ENCODE data around the gene SIRPA.

SIRPA gene

GRCh38 chr20:1908191-1908590 lies 13.0 kb downstream of the SIRPA start:
- TF ChIP-seq USF1 (IDR thresholded peaks at IDR 0.05) (no peak), EGR1 (IDR thresholded peaks at IDR 0.05) (no peak), CEBPB (IDR thresholded peaks at IDR 0.05) (no peak), ZBTB7A (IDR thresholded peaks at IDR 0.05; ENCODE audit: low read depth) (no peak), EP300 (IDR thresholded peaks at IDR 0.05; ENCODE audit: borderline replicate concordance) (no peak), TEAD4 (IDR thresholded peaks at IDR 0.05) (no peak), TAF1 (IDR thresholded peaks at IDR 0.05; ENCODE audit: low read depth) (no peak)

DNA sequence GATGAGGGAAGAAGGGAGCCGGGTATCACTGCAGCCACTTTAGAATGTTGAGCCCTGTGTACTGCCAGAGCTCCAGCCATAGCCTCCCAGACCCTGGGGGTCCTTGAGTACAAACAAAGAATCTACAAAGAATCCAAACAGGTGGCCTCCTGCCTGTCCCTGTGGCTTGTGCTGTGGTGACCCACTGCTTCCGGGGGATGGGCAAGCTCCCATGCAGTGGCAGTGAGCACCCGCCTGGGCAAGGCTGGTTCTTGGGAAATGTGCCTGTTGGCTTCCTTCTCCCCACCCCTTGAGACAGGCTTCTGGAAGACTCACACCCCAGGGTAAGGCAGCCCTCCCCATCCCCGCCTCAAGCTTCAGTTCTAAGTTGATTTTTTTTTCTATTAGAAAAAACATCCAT lies 13.9 kb downstream of the SIRPA start:
- TF ChIP-seq RAD21 (IDR thresholded peaks at IDR 0.05; ENCODE audit: low read depth) (no peak), EGR1 (IDR thresholded peaks at IDR 0.05) (no peak), CREB1 (IDR thresholded peaks at IDR 0.05; ENCODE audit: low read depth) (no peak), TAF1 (IDR thresholded peaks at IDR 0.05; ENCODE audit: low read depth) (no peak), NFIC (IDR thresholded peaks at IDR 0.05) (no peak), YY1 (IDR thresholded peaks at IDR 0.05; ENCODE audit: low read depth) (no peak), EP300 (IDR thresholded peaks at IDR 0.05; ENCODE audit: borderline replicate concordance) (no peak), ZBTB7A (IDR thresholded peaks at IDR 0.05; ENCODE audit: low read depth) (no peak), TCF12 (IDR thresholded peaks at IDR 0.05; ENCODE audit: low read depth) (no peak), CEBPB (IDR thresholded peaks at IDR 0.05) (no peak), FOXM1 (IDR thresholded peaks at IDR 0.05; ENCODE audit: borderline replicate concordance, low read depth) (no peak), TEAD4 (IDR thresholded peaks at IDR 0.05) (no peak), USF1 (IDR thresholded peaks at IDR 0.05) (no peak)
- TF ChIP-seq, protein P1, sequence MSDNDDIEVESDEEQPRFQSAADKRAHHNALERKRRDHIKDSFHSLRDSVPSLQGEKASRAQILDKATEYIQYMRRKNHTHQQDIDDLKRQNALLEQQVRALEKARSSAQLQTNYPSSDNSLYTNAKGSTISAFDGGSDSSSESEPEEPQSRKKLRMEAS (IDR thresholded peaks at IDR 0.05): no peak
- TF ChIP-seq, protein P2, sequence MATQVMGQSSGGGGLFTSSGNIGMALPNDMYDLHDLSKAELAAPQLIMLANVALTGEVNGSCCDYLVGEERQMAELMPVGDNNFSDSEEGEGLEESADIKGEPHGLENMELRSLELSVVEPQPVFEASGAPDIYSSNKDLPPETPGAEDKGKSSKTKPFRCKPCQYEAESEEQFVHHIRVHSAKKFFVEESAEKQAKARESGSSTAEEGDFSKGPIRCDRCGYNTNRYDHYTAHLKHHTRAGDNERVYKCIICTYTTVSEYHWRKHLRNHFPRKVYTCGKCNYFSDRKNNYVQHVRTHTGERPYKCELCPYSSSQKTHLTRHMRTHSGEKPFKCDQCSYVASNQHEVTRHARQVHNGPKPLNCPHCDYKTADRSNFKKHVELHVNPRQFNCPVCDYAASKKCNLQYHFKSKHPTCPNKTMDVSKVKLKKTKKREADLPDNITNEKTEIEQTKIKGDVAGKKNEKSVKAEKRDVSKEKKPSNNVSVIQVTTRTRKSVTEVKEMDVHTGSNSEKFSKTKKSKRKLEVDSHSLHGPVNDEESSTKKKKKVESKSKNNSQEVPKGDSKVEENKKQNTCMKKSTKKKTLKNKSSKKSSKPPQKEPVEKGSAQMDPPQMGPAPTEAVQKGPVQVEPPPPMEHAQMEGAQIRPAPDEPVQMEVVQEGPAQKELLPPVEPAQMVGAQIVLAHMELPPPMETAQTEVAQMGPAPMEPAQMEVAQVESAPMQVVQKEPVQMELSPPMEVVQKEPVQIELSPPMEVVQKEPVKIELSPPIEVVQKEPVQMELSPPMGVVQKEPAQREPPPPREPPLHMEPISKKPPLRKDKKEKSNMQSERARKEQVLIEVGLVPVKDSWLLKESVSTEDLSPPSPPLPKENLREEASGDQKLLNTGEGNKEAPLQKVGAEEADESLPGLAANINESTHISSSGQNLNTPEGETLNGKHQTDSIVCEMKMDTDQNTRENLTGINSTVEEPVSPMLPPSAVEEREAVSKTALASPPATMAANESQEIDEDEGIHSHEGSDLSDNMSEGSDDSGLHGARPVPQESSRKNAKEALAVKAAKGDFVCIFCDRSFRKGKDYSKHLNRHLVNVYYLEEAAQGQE (IDR thresholded peaks at IDR 0.05; ENCODE audit: low read depth): no peak

GRCh38 chr20:1911536-1911935 lies 16.3 kb downstream of the SIRPA start:
- no peak for TF ChIP-seq EP300 (IDR thresholded peaks at IDR 0.05; ENCODE audit: borderline replicate concordance)
- no peak for TF ChIP-seq USF1 (IDR thresholded peaks at IDR 0.05)
- TF ChIP-seq, protein P1 (IDR thresholded peaks at IDR 0.05): no peak
- no peak for TF ChIP-seq YY1 (IDR thresholded peaks at IDR 0.05; ENCODE audit: low read depth)
- TF ChIP-seq TCF12 (IDR thresholded peaks at IDR 0.05; ENCODE audit: low read depth): no peak
- TF ChIP-seq TEAD4 (IDR thresholded peaks at IDR 0.05): no peak
- TF ChIP-seq CEBPB (IDR thresholded peaks at IDR 0.05): no peak
- no peak for TF ChIP-seq ZBTB7A (IDR thresholded peaks at IDR 0.05; ENCODE audit: low read depth)
- no peak for TF ChIP-seq RAD21 (IDR thresholded peaks at IDR 0.05; ENCODE audit: low read depth)
- no peak for TF ChIP-seq NFIC (IDR thresholded peaks at IDR 0.05)

GRCh38 chr20:1912053-1912452 lies 16.8 kb downstream of the SIRPA start:
- TF ChIP-seq TCF12 (IDR thresholded peaks at IDR 0.05; ENCODE audit: low read depth): no peak
- TF ChIP-seq TAF1 (IDR thresholded peaks at IDR 0.05; ENCODE audit: low read depth): no peak
- TF ChIP-seq NFIC (IDR thresholded peaks at IDR 0.05): no peak
- TF ChIP-seq EGR1 (IDR thresholded peaks at IDR 0.05): no peak
- TF ChIP-seq ZBTB7A (IDR thresholded peaks at IDR 0.05; ENCODE audit: low read depth): no peak
- no peak for TF ChIP-seq EP300 (IDR thresholded peaks at IDR 0.05; ENCODE audit: borderline replicate concordance)

GRCh38 chr20:1912646-1913045 lies 17.4 kb downstream of the SIRPA start:
- TF ChIP-seq YY1 (IDR thresholded peaks at IDR 0.05; ENCODE audit: low read depth): no peak
- TF ChIP-seq CREB1 (IDR thresholded peaks at IDR 0.05; ENCODE audit: low read depth): no peak
- no peak for TF ChIP-seq TEAD4 (IDR thresholded peaks at IDR 0.05)
- TF ChIP-seq, protein P1 (IDR thresholded peaks at IDR 0.05): no peak
- TF ChIP-seq, protein P2 (IDR thresholded peaks at IDR 0.05; ENCODE audit: low read depth): no peak
- no peak for TF ChIP-seq TCF12 (IDR thresholded peaks at IDR 0.05; ENCODE audit: low read depth)
- TF ChIP-seq TAF1 (IDR thresholded peaks at IDR 0.05; ENCODE audit: low read depth): no peak
- no peak for TF ChIP-seq CEBPB (IDR thresholded peaks at IDR 0.05)
- no peak for TF ChIP-seq ZBTB7A (IDR thresholded peaks at IDR 0.05; ENCODE audit: low read depth)
- TF ChIP-seq USF1 (IDR thresholded peaks at IDR 0.05): no peak
- TF ChIP-seq EGR1 (IDR thresholded peaks at IDR 0.05): no peak
- TF ChIP-seq NFIC (IDR thresholded peaks at IDR 0.05): no peak
- no peak for TF ChIP-seq FOXM1 (IDR thresholded peaks at IDR 0.05; ENCODE audit: borderline replicate concordance, low read depth)
- no peak for TF ChIP-seq EP300 (IDR thresholded peaks at IDR 0.05; ENCODE audit: borderline replicate concordance)
- TF ChIP-seq RAD21 (IDR thresholded peaks at IDR 0.05; ENCODE audit: low read depth): no peak
